HG03064 (cell line): ENCODE data around the gene CREB5.

Source experiments
- ATAC-seq: cut with Tn5 transposase; IDR thresholded peaks from one replicate; pipeline ENCODE4 v1.9.1; 2021; ENCODE audit warnings: low read depth; ENCODE audit not compliant: unreplicated experiment

Gene CREB5

DNA sequence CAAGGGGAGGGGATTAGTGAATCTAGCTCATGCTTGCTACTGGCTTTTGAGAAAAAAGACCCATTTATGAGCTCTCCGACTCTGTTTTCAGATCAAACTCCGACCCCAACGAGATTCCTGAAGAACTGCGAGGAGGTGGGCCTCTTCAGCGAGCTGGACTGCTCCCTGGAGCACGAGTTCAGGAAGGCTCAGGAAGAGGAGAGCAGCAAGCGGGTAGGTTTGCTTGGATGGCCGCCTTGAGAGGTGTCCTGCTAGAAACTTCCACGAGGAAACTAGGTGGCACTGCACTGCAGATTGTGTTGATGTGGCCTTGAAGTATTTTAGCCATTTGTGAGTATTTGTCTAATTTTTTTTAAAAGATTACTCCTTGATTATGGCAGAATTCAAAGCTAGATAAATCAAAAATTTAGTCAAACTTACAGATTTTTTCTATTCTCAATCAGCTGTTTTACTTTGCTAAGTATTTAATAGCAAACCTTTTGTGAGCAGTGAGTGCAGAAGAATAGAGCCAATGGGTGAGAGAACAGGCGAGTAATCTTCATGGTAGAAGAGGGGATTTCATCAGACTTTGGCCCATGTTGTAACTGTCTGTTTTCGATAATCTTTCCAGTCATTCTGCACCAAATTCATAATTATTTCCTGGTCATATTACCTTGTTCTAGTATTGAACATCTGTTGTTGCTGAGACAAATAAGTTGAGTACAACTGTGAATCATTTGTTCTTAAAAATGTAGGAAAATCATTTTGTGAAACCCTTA is 95.4 kb downstream of the CREB5 start:
- no peak for ATAC-seq

DNA sequence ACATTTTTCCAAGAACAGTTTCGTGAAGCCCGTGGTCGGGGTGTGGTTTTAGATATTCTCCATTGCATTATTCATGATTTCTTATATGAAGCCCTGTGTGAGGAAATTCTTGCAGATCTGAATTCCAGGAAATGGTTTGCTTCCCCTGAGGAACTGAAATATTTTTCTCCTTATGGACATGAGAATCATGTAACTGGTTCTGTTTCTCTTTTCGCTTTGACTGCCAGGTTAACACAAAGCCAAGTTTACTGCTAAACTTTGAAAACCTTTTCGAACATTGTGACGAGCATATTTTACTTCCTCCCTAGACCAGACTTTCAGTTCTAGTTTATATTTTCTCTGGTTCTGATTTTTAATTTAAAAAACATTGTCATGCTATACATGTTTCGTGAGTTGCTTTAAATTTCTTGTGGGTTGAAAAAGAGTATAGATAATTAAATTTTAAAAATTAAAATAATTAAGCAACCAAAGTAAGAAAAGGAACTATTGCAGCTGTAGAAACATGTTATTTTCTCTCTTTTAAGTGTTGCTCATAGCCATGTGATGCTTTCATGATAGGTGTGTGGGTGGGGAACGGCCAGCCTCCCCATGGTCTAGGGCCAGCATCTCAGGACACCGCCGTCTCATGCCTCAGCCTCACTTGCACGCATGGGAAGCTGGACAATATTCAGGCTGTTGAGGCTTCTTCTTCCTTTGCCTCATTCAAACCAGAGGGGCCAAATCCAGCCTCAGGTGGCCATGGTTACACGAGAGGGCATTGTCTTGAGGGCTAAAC is 97.1 kb downstream of the CREB5 start:
- ATAC-seq = peak; percentile 73

GRCh38 chr7:28510026-28510369 is 97.7 kb downstream of the CREB5 start:
- ATAC-seq = no peak

DNA sequence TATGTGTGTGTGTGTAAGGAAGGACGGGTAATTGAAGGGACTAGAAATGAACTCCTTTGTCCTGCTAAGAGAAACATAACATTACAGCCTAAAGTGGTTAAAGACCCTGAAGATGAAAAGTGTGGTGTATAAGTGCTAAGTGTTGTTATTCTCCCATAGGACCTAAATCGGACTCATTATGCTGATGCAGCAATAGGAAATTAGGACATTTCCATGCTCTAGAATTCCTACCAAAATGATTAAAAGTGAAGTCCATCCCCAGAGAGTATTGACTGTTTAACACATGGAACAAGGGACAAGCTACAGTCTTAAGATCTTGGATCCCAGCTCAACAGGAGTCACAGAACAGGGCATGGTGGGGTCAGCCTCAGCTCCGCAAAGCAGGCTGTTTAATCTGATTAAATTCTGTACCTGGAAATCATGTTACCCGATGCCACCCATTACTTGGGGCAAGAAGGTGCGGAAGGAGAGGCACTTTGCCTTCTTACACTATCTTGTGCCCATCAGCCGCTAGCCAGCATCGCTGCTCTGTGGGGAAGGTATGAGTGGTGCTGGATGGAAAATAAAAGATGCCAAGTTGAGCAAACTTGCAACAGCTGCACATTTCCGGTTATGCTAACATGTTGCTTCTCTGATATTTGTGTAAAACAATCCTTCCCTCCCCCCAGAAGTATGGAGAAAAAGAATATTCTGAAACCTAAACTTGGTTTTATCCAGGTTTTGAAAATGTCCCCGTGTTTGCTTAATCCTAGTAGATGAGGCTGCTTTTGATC is 100.5 kb downstream of the CREB5 start:
- no peak for ATAC-seq

DNA sequence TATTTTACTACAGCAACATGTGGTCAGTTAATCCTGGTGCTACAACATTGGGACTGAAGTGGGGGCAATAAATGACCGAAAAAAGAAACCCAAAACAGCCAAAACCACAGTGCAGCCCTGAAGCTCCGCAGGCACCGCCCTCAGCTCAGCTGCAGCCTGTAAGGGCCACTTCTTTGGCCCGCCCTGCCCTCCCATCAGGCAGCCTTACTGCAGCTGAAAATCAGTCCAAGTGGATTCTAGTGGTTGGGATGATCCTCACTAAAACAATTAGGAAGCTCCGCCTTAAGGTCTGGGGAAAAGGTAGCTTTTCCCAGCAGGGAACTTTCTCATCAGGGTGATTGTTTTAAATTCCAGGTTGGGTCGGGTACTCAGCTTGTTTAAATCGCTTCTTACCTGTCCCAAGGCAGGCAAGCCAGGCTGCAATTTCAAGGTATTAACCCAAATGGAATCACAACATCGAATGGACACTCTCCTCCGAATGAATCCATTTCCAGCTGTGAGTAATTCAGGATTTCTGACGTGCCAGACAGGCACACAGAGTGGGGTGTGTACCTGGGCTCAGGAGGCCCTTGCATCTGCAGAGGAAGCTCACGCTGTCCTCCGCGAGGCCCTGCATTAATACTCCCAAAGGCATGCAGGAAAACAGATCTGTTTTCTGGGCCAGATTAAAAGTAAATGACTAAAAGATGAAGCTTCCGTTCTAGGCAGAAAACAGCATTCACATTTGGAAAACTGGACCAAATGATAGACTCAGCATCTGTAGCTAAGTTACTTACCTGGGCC is 104.3 kb downstream of the CREB5 start:
- ATAC-seq = no peak

- no peak for ATAC-seq
These were observed 104.9 kb downstream of the CREB5 start for GRCh38 chr7:28517206-28517605.

GRCh38 chr7:28517606-28518005 is 105.3 kb downstream of the CREB5 start:
- no peak for ATAC-seq

- ATAC-seq = no peak
These were observed 108.0 kb downstream of the CREB5 start for GRCh38 chr7:28520074-28521015.

DNA sequence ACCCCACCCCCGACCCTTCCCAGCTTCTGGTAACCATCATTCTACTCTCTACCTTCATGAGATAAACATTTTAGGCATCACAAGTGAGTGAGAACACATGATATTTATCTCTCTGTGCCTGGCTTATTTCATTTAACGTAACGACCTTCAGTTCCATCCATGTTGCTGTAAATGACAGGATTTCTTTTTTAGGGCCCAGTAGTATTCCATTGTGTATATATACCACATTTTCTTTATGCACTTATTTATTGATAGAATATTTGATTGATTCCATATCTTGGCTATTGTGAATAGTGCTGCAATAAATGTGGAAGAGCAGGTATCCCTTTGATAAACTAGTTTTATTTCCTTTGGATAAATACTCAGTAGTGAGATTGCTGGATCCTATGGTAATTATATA is 112.7 kb downstream of the CREB5 start:
- no peak for ATAC-seq

GRCh38 chr7:28528899-28529298 is 116.6 kb downstream of the CREB5 start:
- ATAC-seq = no peak

- no peak for ATAC-seq
These were observed 117.4 kb downstream of the CREB5 start for GRCh38 chr7:28529755-28530154.

DNA sequence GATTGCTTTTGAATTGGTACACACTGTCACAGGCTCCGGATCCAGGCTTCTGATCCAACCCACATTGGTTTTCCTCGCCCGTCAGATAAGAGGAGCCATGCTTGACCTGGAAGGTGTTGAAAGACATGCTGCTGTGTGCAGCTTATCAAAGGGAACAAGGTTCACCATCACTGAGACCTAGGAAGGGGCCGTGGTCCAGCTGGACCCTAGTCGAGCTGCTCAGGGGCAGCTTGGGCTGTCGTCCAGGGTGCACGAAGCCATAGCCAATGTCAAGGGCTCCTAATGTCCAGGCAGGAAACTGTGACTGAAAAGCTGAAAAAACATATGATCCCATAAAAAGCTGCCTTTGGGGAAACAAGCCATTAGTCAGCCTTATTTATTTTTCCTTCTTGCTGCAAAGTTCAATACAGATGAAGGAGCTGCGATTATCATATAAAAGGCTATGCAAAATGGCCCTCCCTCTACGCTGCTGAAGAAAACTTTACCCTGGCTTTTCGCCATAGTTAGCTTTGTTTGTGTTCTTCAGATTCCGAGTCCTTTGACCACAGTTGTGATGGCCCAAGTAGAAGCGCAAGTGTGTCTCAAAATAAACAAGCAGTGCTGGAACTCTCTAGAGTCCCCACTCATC is 118.0 kb downstream of the CREB5 start:
- ATAC-seq = no peak

- no peak for ATAC-seq
These were observed 118.5 kb downstream of the CREB5 start for GRCh38 chr7:28530803-28531175.

DNA sequence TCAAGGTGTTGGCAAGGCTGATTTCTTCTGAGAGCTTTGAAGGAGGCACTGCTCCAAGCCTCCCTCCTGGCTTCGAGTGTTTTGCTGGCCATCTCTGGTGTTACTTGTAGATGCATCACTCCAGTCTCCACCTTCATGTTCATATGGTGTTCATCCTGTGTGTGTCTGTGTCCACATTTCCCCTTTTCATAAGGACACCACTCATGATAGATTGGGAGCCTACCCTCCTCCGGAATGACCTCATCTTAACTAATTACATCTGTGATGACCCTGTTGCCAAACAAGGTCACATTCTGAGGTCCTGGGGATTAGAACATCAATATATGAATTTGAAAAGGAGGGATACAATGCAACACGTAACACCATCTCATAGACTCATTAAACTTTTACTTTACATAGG is 119.0 kb downstream of the CREB5 start:
- ATAC-seq = no peak

- ATAC-seq = no peak
These were observed 119.9 kb downstream of the CREB5 start for GRCh38 chr7:28532181-28532580.

- ATAC-seq = no peak
These were observed 120.9 kb downstream of the CREB5 start for GRCh38 chr7:28533267-28533666.

DNA sequence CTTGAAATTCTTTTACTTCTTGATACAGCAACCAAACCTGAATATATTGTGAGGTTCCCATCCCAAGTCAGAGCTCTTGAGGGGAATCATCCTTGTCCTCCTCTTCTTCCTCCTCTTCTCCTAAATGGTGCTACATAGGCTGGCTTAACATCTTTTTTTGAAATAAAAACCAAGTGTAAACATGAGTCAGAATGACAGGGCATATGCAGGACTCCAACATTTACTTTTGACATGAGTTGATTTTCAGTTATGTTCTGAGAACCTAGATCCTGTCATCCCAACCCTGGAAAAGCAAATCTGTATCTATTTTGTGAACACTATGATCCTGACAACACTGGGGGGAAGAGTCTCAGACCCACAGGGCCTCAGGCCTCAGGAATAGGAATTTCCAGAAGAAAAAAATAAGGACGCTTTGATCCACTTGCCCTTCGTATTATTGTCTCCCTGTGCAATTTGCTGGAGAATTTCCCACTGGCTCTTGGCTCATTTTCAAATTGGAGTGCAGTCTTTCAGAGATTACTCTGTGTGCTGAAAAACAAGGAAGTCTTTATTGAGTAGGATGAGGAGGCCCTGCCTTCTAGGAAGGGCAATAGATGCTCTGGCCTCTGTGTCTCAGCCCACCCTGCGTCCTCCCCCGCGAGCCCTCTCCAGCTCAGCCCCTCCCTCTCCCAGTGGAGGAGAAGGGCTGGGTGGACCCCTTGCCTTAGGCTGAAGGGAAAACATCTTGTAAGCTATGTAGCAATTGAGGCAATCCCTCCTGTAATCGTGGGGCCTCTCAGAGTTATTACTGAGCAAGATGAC is 121.6 kb downstream of the CREB5 start:
- ATAC-seq = no peak

- no peak for ATAC-seq
These were observed 123.9 kb downstream of the CREB5 start for GRCh38 chr7:28536259-28536658.
